HEK293 (cell line): ENCODE results near the gene ATP8A2.

Experiments
- CTCF ChIA-PET: fragments of 350-600 bp; formaldehyde crosslinking; extraction: SDS; loops from one replicate; lab custom pipeline; 2021; ENCODE audit warnings: antibody characterized with exemption; lab: Yijun Ruan, JAX
- POLR2A ChIA-PET: fragments of 300-600 bp; formaldehyde crosslinking; extraction: SDS; loops from one replicate; lab custom pipeline; 2020; ENCODE audit warnings: antibody characterized with exemption, inconsistent platforms; lab: Yijun Ruan, JAX
- H3K27ac ChIP-seq: fragments of 200-500 bp; sonication (Bioruptor generic); 2 replicates; pipeline ENCODE4 v1.5.1; 2014; ENCODE audit warnings: low read depth, low read length, control low read depth, inconsistent platforms; ENCODE audit errors: extremely low read depth
- H3K36me3 ChIP-seq, 2 experiments: fragments of 200-500 bp in 1 of 2; sonication (Bioruptor generic) in 1 of 2; 1 replicate in 1 of 2; 2 replicates in 1 of 2; pipeline ENCODE4 v1.5.1; 2014 to 2017; ENCODE audit warnings: inconsistent platforms in 2 of 2, low read length in 2 of 2; ENCODE audit not compliant: control insufficient read depth in 2 of 2, insufficient read depth in 1 of 2
- H3K4me1 ChIP-seq: fragments of 200-500 bp; sonication (Bioruptor generic); 2 replicates; pipeline ENCODE4 v1.5.1; 2014; ENCODE audit warnings: mild to moderate bottlenecking, low read length, inconsistent platforms; ENCODE audit not compliant: control insufficient read depth, insufficient read depth
- H3K4me3 ChIP-seq: 2 replicates; pipeline ENCODE4 v1.5.1; 2011; ENCODE audit warnings: low read depth, mild to moderate bottlenecking, control low read depth, low read length, moderate library complexity
- H3K9me3 ChIP-seq: fragments of 200-500 bp; sonication (Bioruptor generic); 2 replicates; pipeline ENCODE4 v1.5.1; 2014; ENCODE audit warnings: low read depth, low read length, inconsistent platforms; ENCODE audit not compliant: control insufficient read depth, insufficient read depth
- EGR2 ChIP-seq: fragments of 450-650 bp; formaldehyde crosslinking; IDR thresholded peaks from 2 replicates; pipeline ENCODE4 v1.5.1; 2016; ENCODE audit warnings: low read depth, missing biosample characterization, missing genetic modification characterization
- FEZF1 ChIP-seq: fragments of 450-650 bp; formaldehyde crosslinking; IDR thresholded peaks from 2 replicates; pipeline ENCODE4 v1.5.1; 2016; ENCODE audit warnings: missing biosample characterization, missing genetic modification characterization
- GFI1B ChIP-seq: fragments of 450-650 bp; formaldehyde crosslinking; IDR thresholded peaks from 2 replicates; pipeline ENCODE4 v1.5.1; 2016; ENCODE audit warnings: missing biosample characterization, missing genetic modification characterization
- HOXC10 ChIP-seq: sonication (generic); formaldehyde crosslinking; IDR thresholded peaks from 2 replicates; pipeline ENCODE4 v1.8.1; 2023; ENCODE audit warnings: mild to moderate bottlenecking, missing genetic modification reagents
- MZF1 ChIP-seq: fragments of 450-650 bp; formaldehyde crosslinking; IDR thresholded peaks from 2 replicates; pipeline ENCODE4 v1.5.1; 2017; ENCODE audit warnings: missing biosample characterization, missing genetic modification characterization, borderline replicate concordance
- PRDM1 ChIP-seq: fragments of 450-650 bp; formaldehyde crosslinking; IDR thresholded peaks from 2 replicates; pipeline ENCODE4; 2016; ENCODE audit warnings: missing biosample characterization, missing genetic modification characterization
- RBAK ChIP-seq: fragments of 450-650 bp; formaldehyde crosslinking; IDR thresholded peaks from 2 replicates; pipeline ENCODE4 v1.5.1; 2016; ENCODE audit warnings: missing biosample characterization, missing genetic modification characterization
- SCRT1 ChIP-seq: fragments of 450-650 bp; formaldehyde crosslinking; IDR thresholded peaks from 2 replicates; pipeline ENCODE4 v1.5.1; 2016; ENCODE audit warnings: missing biosample characterization, missing genetic modification characterization, borderline replicate concordance
- ZFHX2 ChIP-seq: fragments of 450-650 bp; formaldehyde crosslinking; conservative IDR thresholded peaks from 2 replicates; pipeline ENCODE4 v1.5.1; 2016; ENCODE audit warnings: missing biosample characterization, missing genetic modification characterization
- ZFP69B ChIP-seq: fragments of 450-650 bp; formaldehyde crosslinking; IDR thresholded peaks from 2 replicates; pipeline ENCODE4 v1.5.1; 2016; ENCODE audit warnings: missing biosample characterization, missing genetic modification characterization
- ZNF121 ChIP-seq: fragments of 450-650 bp; formaldehyde crosslinking; IDR thresholded peaks from 2 replicates; pipeline ENCODE4 v1.5.1; 2016; ENCODE audit warnings: missing biosample characterization, missing genetic modification characterization
- ZNF202 ChIP-seq: fragments of 450-650 bp; formaldehyde crosslinking; IDR thresholded peaks from 2 replicates; pipeline ENCODE4 v1.5.1; 2016; ENCODE audit warnings: missing biosample characterization, missing genetic modification characterization, borderline replicate concordance
- ZNF221 ChIP-seq: fragments of 450-650 bp; formaldehyde crosslinking; IDR thresholded peaks from 2 replicates; pipeline ENCODE4 v1.5.1; 2017; ENCODE audit warnings: missing biosample characterization, missing genetic modification characterization, borderline replicate concordance
- ZNF302 ChIP-seq: fragments of 450-650 bp; formaldehyde crosslinking; IDR thresholded peaks from 2 replicates; pipeline ENCODE4 v1.5.1; 2016; ENCODE audit warnings: missing biosample characterization, missing genetic modification characterization, low read depth
- ZNF37A ChIP-seq: fragments of 450-650 bp; IDR thresholded peaks from 2 replicates; pipeline ENCODE4 v1.5.1; 2018; ENCODE audit warnings: missing biosample characterization, missing genetic modification characterization
- ZNF404 ChIP-seq: fragments of 450-650 bp; formaldehyde crosslinking; IDR thresholded peaks from 2 replicates; pipeline ENCODE4 v1.5.1; 2017; ENCODE audit warnings: missing biosample characterization, missing genetic modification characterization
- ZNF433 ChIP-seq: fragments of 450-650 bp; formaldehyde crosslinking; IDR thresholded peaks from 2 replicates; pipeline ENCODE4 v1.5.1; 2016; ENCODE audit warnings: missing biosample characterization, missing genetic modification characterization, low read depth
- ZNF530 ChIP-seq: fragments of 450-650 bp; formaldehyde crosslinking; IDR thresholded peaks from 2 replicates; pipeline ENCODE4 v1.5.1; 2016; ENCODE audit warnings: low read depth, missing biosample characterization, missing genetic modification characterization
- ZNF777 ChIP-seq: fragments of 450-650 bp; formaldehyde crosslinking; IDR thresholded peaks from 2 replicates; pipeline ENCODE4 v1.5.1; 2017; ENCODE audit warnings: missing biosample characterization, missing genetic modification characterization, borderline replicate concordance
- TF ChIP-seq, protein P1 (sequence below): fragments of 450-650 bp; formaldehyde crosslinking; IDR thresholded peaks from 2 replicates; pipeline ENCODE4 v1.5.1; 2017; ENCODE audit warnings: missing biosample characterization, mild to moderate bottlenecking, missing genetic modification characterization, moderate library complexity
- TF ChIP-seq, protein P2 (sequence below): fragments of 450-650 bp; formaldehyde crosslinking; IDR thresholded peaks from 2 replicates; pipeline ENCODE4 v1.5.1; 2017; ENCODE audit warnings: missing biosample characterization, missing genetic modification characterization
- TF ChIP-seq, protein P3 (sequence below): fragments of 450-650 bp; formaldehyde crosslinking; IDR thresholded peaks from 2 replicates; pipeline ENCODE4 v1.5.1; 2017; ENCODE audit warnings: missing biosample characterization, missing genetic modification characterization
- TF ChIP-seq, protein P4 (sequence below): fragments of 450-650 bp; formaldehyde crosslinking; conservative IDR thresholded peaks from 2 replicates; pipeline ENCODE4 v1.5.1; 2016; ENCODE audit warnings: low read depth, missing biosample characterization, missing genetic modification characterization
- TF ChIP-seq, protein P5 (sequence below): fragments of 450-650 bp; formaldehyde crosslinking; IDR thresholded peaks from 2 replicates; pipeline ENCODE4 v1.5.1; 2016; ENCODE audit warnings: missing biosample characterization, missing genetic modification characterization, borderline replicate concordance
- TF ChIP-seq, protein P6 (sequence below): fragments of 450-650 bp; formaldehyde crosslinking; optimal IDR thresholded peaks from 2 replicates; pipeline ENCODE3; 2016; ENCODE audit warnings: missing biosample characterization, mild to moderate bottlenecking, missing genetic modification characterization

The ATP8A2 gene

DNA sequence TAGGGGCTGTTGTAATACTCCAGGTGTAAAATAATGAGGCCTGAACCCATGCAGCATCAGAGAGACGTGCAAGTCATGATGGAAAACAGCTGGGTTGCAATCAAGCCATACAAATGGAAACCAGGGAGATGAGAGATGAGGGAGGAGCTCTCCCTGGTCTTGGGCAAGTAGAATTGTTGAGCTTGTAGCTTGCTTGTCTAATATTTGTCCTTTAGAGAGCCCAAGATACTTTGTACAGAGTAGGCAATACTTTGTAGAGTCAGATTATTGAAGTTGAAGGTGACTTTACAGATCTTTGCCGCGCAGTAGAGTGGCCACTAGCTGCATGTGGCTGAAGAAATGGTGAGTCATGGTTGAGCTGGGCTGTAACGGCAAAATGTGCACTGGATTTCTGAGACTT lies 8.3 kb downstream of the ATP8A2 start:
- POLR2A ChIA-PET = no interaction called here
- TF ChIP-seq SCRT1 (tag by site-specific recombination) (no peak), HOXC10 (no peak), ZFP69B (tag by site-specific recombination) (no peak), ZNF302 (tag by site-specific recombination) (no peak), ZNF433 (tag by site-specific recombination) (no peak), RBAK (no peak), ZNF777 (tag by site-specific recombination) (no peak), GFI1B (tag by site-specific recombination) (no peak), ZFHX2 (tag by site-specific recombination) (no peak), MZF1 (tag by site-specific recombination) (no peak), ZNF221 (no peak), ZNF404 (tag by site-specific recombination) (no peak), ZNF37A (tag by site-specific recombination) (no peak), PRDM1 (tag by site-specific recombination) (no peak), ZNF121 (tag by site-specific recombination) (no peak)
- TF ChIP-seq, protein P1, sequence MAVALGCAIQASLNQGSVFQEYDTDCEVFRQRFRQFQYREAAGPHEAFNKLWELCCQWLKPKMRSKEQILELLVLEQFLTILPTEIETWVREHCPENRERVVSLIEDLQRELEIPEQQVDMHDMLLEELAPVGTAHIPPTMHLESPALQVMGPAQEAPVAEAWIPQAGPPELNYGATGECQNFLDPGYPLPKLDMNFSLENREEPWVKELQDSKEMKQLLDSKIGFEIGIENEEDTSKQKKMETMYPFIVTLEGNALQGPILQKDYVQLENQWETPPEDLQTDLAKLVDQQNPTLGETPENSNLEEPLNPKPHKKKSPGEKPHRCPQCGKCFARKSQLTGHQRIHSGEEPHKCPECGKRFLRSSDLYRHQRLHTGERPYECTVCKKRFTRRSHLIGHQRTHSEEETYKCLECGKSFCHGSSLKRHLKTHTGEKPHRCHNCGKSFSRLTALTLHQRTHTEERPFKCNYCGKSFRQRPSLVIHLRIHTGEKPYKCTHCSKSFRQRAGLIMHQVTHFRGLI (tag by site-specific recombination) = no peak
- TF ChIP-seq, protein P2, sequence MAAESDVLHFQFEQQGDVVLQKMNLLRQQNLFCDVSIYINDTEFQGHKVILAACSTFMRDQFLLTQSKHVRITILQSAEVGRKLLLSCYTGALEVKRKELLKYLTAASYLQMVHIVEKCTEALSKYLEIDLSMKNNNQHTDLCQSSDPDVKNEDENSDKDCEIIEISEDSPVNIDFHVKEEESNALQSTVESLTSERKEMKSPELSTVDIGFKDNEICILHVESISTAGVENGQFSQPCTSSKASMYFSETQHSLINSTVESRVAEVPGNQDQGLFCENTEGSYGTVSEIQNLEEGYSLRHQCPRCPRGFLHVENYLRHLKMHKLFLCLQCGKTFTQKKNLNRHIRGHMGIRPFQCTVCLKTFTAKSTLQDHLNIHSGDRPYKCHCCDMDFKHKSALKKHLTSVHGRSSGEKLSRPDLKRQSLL (tag by site-specific recombination) = no peak
- TF ChIP-seq, protein P3, sequence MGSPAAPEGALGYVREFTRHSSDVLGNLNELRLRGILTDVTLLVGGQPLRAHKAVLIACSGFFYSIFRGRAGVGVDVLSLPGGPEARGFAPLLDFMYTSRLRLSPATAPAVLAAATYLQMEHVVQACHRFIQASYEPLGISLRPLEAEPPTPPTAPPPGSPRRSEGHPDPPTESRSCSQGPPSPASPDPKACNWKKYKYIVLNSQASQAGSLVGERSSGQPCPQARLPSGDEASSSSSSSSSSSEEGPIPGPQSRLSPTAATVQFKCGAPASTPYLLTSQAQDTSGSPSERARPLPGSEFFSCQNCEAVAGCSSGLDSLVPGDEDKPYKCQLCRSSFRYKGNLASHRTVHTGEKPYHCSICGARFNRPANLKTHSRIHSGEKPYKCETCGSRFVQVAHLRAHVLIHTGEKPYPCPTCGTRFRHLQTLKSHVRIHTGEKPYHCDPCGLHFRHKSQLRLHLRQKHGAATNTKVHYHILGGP (tag by site-specific recombination) = no peak
- TF ChIP-seq, protein P4, sequence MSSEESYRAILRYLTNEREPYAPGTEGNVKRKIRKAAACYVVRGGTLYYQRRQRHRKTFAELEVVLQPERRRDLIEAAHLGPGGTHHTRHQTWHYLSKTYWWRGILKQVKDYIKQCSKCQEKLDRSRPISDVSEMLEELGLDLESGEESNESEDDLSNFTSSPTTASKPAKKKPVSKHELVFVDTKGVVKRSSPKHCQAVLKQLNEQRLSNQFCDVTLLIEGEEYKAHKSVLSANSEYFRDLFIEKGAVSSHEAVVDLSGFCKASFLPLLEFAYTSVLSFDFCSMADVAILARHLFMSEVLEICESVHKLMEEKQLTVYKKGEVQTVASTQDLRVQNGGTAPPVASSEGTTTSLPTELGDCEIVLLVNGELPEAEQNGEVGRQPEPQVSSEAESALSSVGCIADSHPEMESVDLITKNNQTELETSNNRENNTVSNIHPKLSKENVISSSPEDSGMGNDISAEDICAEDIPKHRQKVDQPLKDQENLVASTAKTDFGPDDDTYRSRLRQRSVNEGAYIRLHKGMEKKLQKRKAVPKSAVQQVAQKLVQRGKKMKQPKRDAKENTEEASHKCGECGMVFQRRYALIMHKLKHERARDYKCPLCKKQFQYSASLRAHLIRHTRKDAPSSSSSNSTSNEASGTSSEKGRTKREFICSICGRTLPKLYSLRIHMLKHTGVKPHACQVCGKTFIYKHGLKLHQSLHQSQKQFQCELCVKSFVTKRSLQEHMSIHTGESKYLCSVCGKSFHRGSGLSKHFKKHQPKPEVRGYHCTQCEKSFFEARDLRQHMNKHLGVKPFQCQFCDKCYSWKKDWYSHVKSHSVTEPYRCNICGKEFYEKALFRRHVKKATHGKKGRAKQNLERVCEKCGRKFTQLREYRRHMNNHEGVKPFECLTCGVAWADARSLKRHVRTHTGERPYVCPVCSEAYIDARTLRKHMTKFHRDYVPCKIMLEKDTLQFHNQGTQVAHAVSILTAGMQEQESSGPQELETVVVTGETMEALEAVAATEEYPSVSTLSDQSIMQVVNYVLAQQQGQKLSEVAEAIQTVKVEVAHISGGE = no peak
- TF ChIP-seq, all 188 proteins: peak for 0
- Histone ChIP-seq H3K4me1 (no peaks in the 10 kb centered on the region), H3K4me3 (no peak overlapping the region), H3K27ac (no peak overlapping the region), H3K9me3 (no peaks in the 10 kb centered on the region), H3K36me3 (no peaks in the 10 kb centered on the region)
- CTCF ChIA-PET = interaction anchor here (0.7 to 1.4 kb wide), 2 partner anchors 34 to 295 kb away, joined by 3 to 6 read pairs; no protein-coding TSS in a partner anchor

DNA sequence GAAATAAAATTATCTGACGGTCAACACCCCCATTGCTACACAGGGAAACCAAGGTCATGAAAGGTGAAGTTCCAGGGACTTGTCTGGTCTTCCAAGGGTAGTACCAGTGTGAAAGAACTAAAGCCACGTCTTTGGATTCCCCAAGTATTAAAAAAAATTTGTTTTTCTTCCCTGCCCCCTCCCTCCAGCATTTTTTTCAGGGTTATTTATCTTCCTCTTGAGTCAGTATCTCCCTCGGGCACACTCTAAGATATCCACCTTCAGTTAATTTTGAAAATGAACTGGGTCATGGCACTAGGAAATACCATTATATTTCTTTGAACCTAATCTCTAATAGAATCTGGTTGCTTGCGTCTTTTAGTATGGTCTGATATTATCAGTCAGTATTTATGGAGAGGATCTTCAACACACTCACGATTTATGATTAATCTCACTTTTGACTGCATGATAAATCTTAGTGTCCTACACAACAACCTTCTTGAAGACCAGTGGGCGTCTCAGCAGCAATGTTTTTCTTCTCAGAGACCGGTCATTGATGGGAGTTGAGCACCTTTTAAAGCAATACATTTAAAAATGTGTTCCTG lies 9.1 kb downstream of the ATP8A2 start:
- Histone ChIP-seq H3K4me3 (no peak overlapping the region), H3K9me3 (no peaks in the 10 kb centered on the region), H3K27ac (no peak overlapping the region), H3K4me1 (no peaks in the 10 kb centered on the region), H3K36me3 (no peaks in the 10 kb centered on the region)
- CTCF ChIA-PET = interaction anchor here (1.4 kb wide), 1 partner anchor 296 kb away, joined by 6 read pairs; no protein-coding TSS in a partner anchor
- POLR2A ChIA-PET = no interaction called here
- no peak for TF ChIP-seq ZNF202 (tag by site-specific recombination)
- no peak for TF ChIP-seq ZNF37A (tag by site-specific recombination)
- TF ChIP-seq EGR2 (tag by site-specific recombination) = no peak
- no peak for TF ChIP-seq ZNF530 (tag by site-specific recombination)
- TF ChIP-seq, protein P5, sequence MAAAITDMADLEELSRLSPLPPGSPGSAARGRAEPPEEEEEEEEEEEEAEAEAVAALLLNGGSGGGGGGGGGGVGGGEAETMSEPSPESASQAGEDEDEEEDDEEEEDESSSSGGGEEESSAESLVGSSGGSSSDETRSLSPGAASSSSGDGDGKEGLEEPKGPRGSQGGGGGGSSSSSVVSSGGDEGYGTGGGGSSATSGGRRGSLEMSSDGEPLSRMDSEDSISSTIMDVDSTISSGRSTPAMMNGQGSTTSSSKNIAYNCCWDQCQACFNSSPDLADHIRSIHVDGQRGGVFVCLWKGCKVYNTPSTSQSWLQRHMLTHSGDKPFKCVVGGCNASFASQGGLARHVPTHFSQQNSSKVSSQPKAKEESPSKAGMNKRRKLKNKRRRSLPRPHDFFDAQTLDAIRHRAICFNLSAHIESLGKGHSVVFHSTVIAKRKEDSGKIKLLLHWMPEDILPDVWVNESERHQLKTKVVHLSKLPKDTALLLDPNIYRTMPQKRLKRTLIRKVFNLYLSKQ (tag by site-specific recombination) = no peak
- no peak for TF ChIP-seq FEZF1 (tag by site-specific recombination)
- TF ChIP-seq, protein P6, sequence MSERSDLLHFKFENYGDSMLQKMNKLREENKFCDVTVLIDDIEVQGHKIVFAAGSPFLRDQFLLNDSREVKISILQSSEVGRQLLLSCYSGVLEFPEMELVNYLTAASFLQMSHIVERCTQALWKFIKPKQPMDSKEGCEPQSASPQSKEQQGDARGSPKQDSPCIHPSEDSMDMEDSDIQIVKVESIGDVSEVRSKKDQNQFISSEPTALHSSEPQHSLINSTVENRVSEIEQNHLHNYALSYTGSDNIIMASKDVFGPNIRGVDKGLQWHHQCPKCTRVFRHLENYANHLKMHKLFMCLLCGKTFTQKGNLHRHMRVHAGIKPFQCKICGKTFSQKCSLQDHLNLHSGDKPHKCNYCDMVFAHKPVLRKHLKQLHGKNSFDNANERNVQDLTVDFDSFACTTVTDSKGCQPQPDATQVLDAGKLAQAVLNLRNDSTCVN (tag by site-specific recombination) = no peak
